Daoy (cell line): ENCODE data around the gene SPDYE9. TPM values are rescaled to one million over a fixed set of nuclear protein-coding genes. Genes with fewer than 3 reads are reported as not detected.
"Not testable (repeated sequence)": the region's sequence is repeated elsewhere in the genome, so short reads cannot be mapped to it uniquely, and the experiment has no call there.

Experiments used
- DNase-seq: peaks from one replicate; pipeline ENCODE4 v3.0.0-alpha.2; 2015; ENCODE audit warnings: low read depth
- total RNA-seq: library from RNA; depleted of rRNA; stranded (reverse); fragments of >200 nt; shearing (Covaris generic); gene quantifications from 2 replicates; pipeline ENCODE4 v1.2.3, GENCODE V29; 2014; rRNA removed

The SPDYE9 gene
- not detected in 2 replicates for total RNA-seq

GRCh38 chr7:73085938-73086337, at the start of gene SPDYE9:
Gene SPDYE9 (minus strand): TSS chr7:73086038. CDS start chr7:73084238, 1,800 bp downstream.
- not testable (repeated sequence) for DNase-seq

GRCh38 chr7:73134866-73135265, 49.0 kb upstream of the SPDYE9 start:
- not testable (repeated sequence) for DNase-seq

- not testable (repeated sequence) for DNase-seq
These were observed 46.9 kb upstream of the SPDYE9 start for GRCh38 chr7:73132651-73133217.

- not testable (repeated sequence) for DNase-seq
These were observed 44.8 kb upstream of the SPDYE9 start for GRCh38 chr7:73130612-73131011.

- DNase-seq = not testable (repeated sequence)
These were observed 38.3 kb upstream of the SPDYE9 start for GRCh38 chr7:73124126-73124525.

GRCh38 chr7:73122778-73123447, 37.1 kb upstream of the SPDYE9 start:
- DNase-seq = not testable (repeated sequence)

- not testable (repeated sequence) for DNase-seq
These were observed 32.3 kb upstream of the SPDYE9 start for GRCh38 chr7:73118155-73118554.

GRCh38 chr7:73057811-73058210, 28.0 kb downstream of the SPDYE9 start, which contains the start of gene SPDYE11:
Gene SPDYE11 (minus strand): TSS chr7:73057911. CDS start chr7:73056111, 1,800 bp downstream.
- DNase-seq = not testable (repeated sequence)

GRCh38 chr7:73029666-73030065, 56.2 kb downstream of the SPDYE9 start, which contains the start of gene SPDYE8:
Gene SPDYE8 (minus strand): TSS chr7:73029766. CDS start chr7:73027966, 1,800 bp downstream.
- DNase-seq = not testable (repeated sequence)

Other genes starting within 250 kb of the SPDYE9 start
- 6.7 and 7.1 TPM in 2 replicates for gene POM121, start 160.9 kb downstream of the SPDYE9 start, total RNA-seq
- gene TRIM74, start 116.6 kb downstream of the SPDYE9 start, total RNA-seq = 0.21 TPM in 1 of 2 replicates, not detected in the other
- not detected in 2 replicates for gene SPDYE8, start 56.3 kb downstream of the SPDYE9 start, total RNA-seq
- gene SPDYE11, start 28.1 kb downstream of the SPDYE9 start, total RNA-seq = not detected in 2 replicates
- gene NSUN5, start 222.8 kb upstream of the SPDYE9 start, total RNA-seq = 159 and 160 TPM in 2 replicates
- not detected in 2 replicates for gene TRIM50, start 242.0 kb upstream of the SPDYE9 start, total RNA-seq
- under 0.01 TPM in 1 of 2 replicates, not detected in the other for gene FKBP6, start 242.1 kb upstream of the SPDYE9 start, total RNA-seq